Measurements from ENCODE around the gene MAMLD1. TPM values are rescaled to one million over a fixed set of nuclear protein-coding genes. Genes with fewer than 3 reads are reported as not detected.

The MAMLD1 gene
- total and polyA plus RNA-seq, 2 of the 8 experiments (the other 6 are each of a cell fraction or from before 2014, with no cell fraction given), result 0.09 to 0.26 TPM

DNA sequence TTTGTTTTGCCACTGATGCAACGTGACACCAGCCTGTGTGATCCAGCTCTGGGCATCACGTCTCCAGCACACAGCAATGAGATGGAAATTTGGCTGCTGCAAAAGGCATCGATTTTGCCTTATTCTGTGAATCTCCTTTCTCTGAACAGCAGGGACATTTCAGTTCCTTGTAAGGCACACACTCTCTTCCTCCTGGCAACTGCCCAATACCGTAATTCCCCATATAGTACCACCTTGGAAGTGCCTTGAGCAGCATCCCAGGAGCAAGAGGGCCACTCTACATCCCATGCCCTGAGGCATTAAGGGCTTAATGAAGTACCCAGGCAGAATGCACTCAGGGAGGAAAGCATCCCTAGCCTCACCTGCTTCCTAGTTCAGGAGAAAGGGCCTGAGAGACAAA, 10.5 kb upstream of the MAMLD1 start (continued):
- TF ChIP-seq, protein P1, sequence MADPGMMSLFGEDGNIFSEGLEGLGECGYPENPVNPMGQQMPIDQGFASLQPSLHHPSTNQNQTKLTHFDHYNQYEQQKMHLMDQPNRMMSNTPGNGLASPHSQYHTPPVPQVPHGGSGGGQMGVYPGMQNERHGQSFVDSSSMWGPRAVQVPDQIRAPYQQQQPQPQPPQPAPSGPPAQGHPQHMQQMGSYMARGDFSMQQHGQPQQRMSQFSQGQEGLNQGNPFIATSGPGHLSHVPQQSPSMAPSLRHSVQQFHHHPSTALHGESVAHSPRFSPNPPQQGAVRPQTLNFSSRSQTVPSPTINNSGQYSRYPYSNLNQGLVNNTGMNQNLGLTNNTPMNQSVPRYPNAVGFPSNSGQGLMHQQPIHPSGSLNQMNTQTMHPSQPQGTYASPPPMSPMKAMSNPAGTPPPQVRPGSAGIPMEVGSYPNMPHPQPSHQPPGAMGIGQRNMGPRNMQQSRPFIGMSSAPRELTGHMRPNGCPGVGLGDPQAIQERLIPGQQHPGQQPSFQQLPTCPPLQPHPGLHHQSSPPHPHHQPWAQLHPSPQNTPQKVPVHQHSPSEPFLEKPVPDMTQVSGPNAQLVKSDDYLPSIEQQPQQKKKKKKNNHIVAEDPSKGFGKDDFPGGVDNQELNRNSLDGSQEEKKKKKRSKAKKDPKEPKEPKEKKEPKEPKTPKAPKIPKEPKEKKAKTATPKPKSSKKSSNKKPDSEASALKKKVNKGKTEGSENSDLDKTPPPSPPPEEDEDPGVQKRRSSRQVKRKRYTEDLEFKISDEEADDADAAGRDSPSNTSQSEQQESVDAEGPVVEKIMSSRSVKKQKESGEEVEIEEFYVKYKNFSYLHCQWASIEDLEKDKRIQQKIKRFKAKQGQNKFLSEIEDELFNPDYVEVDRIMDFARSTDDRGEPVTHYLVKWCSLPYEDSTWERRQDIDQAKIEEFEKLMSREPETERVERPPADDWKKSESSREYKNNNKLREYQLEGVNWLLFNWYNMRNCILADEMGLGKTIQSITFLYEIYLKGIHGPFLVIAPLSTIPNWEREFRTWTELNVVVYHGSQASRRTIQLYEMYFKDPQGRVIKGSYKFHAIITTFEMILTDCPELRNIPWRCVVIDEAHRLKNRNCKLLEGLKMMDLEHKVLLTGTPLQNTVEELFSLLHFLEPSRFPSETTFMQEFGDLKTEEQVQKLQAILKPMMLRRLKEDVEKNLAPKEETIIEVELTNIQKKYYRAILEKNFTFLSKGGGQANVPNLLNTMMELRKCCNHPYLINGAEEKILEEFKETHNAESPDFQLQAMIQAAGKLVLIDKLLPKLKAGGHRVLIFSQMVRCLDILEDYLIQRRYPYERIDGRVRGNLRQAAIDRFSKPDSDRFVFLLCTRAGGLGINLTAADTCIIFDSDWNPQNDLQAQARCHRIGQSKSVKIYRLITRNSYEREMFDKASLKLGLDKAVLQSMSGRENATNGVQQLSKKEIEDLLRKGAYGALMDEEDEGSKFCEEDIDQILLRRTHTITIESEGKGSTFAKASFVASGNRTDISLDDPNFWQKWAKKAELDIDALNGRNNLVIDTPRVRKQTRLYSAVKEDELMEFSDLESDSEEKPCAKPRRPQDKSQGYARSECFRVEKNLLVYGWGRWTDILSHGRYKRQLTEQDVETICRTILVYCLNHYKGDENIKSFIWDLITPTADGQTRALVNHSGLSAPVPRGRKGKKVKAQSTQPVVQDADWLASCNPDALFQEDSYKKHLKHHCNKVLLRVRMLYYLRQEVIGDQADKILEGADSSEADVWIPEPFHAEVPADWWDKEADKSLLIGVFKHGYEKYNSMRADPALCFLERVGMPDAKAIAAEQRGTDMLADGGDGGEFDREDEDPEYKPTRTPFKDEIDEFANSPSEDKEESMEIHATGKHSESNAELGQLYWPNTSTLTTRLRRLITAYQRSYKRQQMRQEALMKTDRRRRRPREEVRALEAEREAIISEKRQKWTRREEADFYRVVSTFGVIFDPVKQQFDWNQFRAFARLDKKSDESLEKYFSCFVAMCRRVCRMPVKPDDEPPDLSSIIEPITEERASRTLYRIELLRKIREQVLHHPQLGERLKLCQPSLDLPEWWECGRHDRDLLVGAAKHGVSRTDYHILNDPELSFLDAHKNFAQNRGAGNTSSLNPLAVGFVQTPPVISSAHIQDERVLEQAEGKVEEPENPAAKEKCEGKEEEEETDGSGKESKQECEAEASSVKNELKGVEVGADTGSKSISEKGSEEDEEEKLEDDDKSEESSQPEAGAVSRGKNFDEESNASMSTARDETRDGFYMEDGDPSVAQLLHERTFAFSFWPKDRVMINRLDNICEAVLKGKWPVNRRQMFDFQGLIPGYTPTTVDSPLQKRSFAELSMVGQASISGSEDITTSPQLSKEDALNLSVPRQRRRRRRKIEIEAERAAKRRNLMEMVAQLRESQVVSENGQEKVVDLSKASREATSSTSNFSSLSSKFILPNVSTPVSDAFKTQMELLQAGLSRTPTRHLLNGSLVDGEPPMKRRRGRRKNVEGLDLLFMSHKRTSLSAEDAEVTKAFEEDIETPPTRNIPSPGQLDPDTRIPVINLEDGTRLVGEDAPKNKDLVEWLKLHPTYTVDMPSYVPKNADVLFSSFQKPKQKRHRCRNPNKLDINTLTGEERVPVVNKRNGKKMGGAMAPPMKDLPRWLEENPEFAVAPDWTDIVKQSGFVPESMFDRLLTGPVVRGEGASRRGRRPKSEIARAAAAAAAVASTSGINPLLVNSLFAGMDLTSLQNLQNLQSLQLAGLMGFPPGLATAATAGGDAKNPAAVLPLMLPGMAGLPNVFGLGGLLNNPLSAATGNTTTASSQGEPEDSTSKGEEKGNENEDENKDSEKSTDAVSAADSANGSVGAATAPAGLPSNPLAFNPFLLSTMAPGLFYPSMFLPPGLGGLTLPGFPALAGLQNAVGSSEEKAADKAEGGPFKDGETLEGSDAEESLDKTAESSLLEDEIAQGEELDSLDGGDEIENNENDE (IDR thresholded peaks at IDR 0.05; ENCODE audit: insufficient replicate concordance, low read length), result peak; percentile 78
- no peak for TF ChIP-seq SP4 (IDR thresholded peaks at IDR 0.05; ENCODE audit: low read length)
- TF ChIP-seq BRCA1 (IDR thresholded peaks at IDR 0.05; ENCODE audit: low read depth, low read length), result no peak
